Osteocyte (in vitro differentiated cells): Measurements from ENCODE around the gene CHRM3. TPM values are rescaled to one million over a fixed set of nuclear protein-coding genes. Genes with fewer than 3 reads are reported as not detected.

ENCODE experiments used
- DNase-seq: peaks from one replicate; pipeline ENCODE4 v3.0.0; 2021; ENCODE audit warnings: mixed read lengths; ENCODE audit not compliant: unreplicated experiment; ENCODE audit errors: extremely low spot score
- H3K27ac Mint-ChIP-seq: one replicate; pipeline ENCODE4 v1.8.0; 2021; ENCODE audit warnings: mild to moderate bottlenecking, mixed read lengths; ENCODE audit not compliant: unreplicated experiment
- H3K27me3 Mint-ChIP-seq: one replicate; pipeline ENCODE4 v1.8.0; 2021; ENCODE audit warnings: mixed read lengths; ENCODE audit not compliant: unreplicated experiment
- H3K36me3 Mint-ChIP-seq: one replicate; pipeline ENCODE4 v1.8.0; 2021; ENCODE audit warnings: mixed read lengths; ENCODE audit not compliant: unreplicated experiment
- H3K4me1 Mint-ChIP-seq: one replicate; pipeline ENCODE4 v1.8.0; 2021; ENCODE audit warnings: mixed read lengths; ENCODE audit not compliant: unreplicated experiment
- H3K4me3 Mint-ChIP-seq: one replicate; pipeline ENCODE4 v1.8.0; 2021; ENCODE audit warnings: mild to moderate bottlenecking, moderate library complexity, mixed read lengths; ENCODE audit not compliant: unreplicated experiment
- H3K9me3 Mint-ChIP-seq: one replicate; pipeline ENCODE4 v1.8.0; 2021; ENCODE audit warnings: mixed read lengths; ENCODE audit not compliant: unreplicated experiment
- total RNA-seq: library from RNA; stranded (reverse); gene quantifications from 2 replicates; pipeline ENCODE4 v1.2.1, GENCODE V29; 2021
- TF ChIP-seq, protein P1 (sequence below): fragments of 200-600 bp; sonication (generic); IDR thresholded peaks from 2 replicates; pipeline ENCODE4 v1.5.0; 2021; ENCODE audit warnings: antibody characterized with exemption, mild to moderate bottlenecking, moderate library complexity

CHRM3 gene
- total RNA-seq, 1 donor from 2014 or later = 0.30 TPM

DNA sequence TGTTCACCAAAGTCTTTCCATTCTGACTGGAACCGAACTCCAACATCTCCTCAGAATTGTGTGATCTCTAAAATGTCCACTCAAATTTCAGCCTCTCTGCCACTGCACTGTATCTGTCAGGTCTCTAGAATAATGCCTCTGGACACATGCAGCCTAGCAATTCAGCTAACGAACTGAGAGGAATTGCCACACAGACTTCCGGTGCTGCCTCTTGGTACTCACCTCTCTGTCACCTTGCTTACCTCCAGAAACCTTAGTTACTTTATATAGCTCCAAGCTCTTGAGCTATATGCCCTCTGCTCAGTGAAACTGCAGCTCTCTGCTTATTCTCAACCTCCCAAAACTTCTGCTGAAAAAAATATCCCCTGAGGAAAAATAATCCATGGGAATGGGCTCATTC, 2.7 kb upstream of the CHRM3 start:
- Mint-ChIP-seq H3K9me3 (no peaks in the 10 kb centered on the region), H3K4me3 (no peak overlapping the region), H3K27me3 (peaks cover 72% of the 10 kb centered on the region), H3K36me3 (no peaks in the 10 kb centered on the region), H3K4me1 (peaks cover 22% of the 10 kb centered on the region), H3K27ac (no peak overlapping the region)
- DNase-seq = no peak
- TF ChIP-seq, protein P1, sequence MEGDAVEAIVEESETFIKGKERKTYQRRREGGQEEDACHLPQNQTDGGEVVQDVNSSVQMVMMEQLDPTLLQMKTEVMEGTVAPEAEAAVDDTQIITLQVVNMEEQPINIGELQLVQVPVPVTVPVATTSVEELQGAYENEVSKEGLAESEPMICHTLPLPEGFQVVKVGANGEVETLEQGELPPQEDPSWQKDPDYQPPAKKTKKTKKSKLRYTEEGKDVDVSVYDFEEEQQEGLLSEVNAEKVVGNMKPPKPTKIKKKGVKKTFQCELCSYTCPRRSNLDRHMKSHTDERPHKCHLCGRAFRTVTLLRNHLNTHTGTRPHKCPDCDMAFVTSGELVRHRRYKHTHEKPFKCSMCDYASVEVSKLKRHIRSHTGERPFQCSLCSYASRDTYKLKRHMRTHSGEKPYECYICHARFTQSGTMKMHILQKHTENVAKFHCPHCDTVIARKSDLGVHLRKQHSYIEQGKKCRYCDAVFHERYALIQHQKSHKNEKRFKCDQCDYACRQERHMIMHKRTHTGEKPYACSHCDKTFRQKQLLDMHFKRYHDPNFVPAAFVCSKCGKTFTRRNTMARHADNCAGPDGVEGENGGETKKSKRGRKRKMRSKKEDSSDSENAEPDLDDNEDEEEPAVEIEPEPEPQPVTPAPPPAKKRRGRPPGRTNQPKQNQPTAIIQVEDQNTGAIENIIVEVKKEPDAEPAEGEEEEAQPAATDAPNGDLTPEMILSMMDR = no peak

DNA sequence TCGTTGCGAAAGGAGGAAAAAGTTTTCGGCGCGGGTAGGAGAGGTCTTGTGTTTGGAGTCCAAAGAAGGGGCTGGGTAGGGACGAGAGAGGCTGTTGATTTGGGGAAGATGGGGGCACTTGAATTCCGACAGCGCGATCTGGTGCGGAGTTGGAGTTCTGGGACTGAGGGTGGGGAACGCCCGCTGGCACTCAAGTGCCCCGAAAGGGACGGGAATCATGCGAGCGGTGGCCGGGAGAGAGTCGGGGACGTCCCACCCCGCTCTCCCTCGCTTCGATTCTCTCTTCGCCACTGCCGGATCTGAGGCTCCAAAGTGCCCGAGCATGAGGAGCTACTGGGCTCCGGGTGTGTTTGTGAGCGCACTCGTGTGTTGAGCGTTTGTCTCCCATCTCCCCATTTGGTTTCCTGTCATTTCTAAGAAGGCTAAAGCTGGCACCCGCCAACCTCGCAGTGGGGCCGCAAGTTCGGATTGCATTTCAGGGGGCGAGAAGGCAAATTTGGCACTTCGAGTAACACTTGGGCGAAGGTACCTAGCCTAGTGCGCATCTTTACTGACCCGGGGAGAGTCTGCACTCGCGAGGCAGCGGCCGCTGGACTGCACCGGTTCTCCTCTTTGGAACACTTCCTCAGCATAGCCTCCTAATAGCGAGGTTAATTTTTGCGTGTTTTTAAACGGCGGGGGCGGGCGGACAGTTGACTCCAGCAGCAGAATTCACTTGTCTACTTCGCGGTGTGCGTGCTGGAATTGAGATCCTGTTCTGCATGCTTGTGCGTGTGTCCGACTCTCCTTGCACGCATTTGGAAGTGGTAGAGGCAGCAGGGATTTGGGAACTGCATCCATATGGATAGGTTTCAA, 1.2 kb downstream of the CHRM3 start:
- peaks cover 87% of the 10 kb centered on the region for H3K27me3 Mint-ChIP-seq
- no peak overlapping the region for H3K27ac Mint-ChIP-seq

DNA sequence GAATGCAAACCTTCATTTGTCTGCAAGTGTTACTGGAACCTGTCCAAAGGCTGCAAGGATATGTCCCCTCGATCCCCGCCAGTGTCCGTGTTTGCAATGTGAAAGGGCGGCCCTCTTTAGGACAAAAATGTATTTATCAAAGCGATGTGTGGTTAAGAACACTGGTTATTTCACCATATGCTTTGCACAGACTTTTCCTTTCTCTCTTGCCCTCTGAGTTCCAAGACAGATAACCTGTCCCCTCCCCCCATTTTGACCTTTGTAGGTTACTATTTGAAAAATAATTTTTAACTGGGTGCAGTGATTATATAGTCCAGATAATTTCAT, 1.8 kb downstream of the CHRM3 start:
- Mint-ChIP-seq H3K27ac (no peak overlapping the region), H3K4me3 (peak overlapping the region; percentile 84), H3K4me1 (peaks cover 22% of the 10 kb centered on the region), H3K27me3 (peaks cover 86% of the 10 kb centered on the region), H3K9me3 (no peaks in the 10 kb centered on the region), H3K36me3 (peaks cover 1% of the 10 kb centered on the region)
- DNase-seq = no peak
- TF ChIP-seq, protein P1 = no peak

More for the DNA sequence above, 1.2 kb downstream of the CHRM3 start:
- H3K4me1 Mint-ChIP-seq = peaks cover 22% of the 10 kb centered on the region
- H3K9me3 Mint-ChIP-seq = no peaks in the 10 kb centered on the region
- H3K4me3 Mint-ChIP-seq = peak overlapping the region; percentile 84
- TF ChIP-seq, protein P1 = no peak
- DNase-seq = no peak
- H3K36me3 Mint-ChIP-seq = peaks cover 1% of the 10 kb centered on the region

DNA sequence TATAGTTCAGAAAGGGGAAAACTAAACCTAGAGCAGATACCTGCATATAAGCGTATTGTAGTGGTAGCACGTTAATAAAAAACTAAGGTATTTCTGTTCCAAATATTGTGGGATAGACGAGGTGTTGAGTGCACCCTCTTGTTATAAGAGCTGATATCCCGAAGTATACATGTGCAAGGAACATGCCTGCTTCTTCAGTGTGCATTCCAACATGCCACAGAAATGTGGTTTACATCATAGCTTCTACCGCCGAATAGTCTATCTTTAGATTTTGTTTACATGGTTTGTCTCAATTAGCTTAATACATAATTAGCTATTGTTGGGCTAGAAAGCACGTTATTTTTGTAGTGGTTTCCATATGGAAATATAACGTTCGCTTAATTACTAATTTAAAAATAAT, 2.2 kb downstream of the CHRM3 start:
- H3K27ac Mint-ChIP-seq = no peak overlapping the region
- TF ChIP-seq, protein P1 = no peak
- DNase-seq = no peak
- peaks cover 1% of the 10 kb centered on the region for H3K36me3 Mint-ChIP-seq
- peaks cover 22% of the 10 kb centered on the region for H3K4me1 Mint-ChIP-seq
- H3K9me3 Mint-ChIP-seq = no peaks in the 10 kb centered on the region
- H3K27me3 Mint-ChIP-seq = peaks cover 86% of the 10 kb centered on the region
- H3K4me3 Mint-ChIP-seq = no peak overlapping the region

DNA sequence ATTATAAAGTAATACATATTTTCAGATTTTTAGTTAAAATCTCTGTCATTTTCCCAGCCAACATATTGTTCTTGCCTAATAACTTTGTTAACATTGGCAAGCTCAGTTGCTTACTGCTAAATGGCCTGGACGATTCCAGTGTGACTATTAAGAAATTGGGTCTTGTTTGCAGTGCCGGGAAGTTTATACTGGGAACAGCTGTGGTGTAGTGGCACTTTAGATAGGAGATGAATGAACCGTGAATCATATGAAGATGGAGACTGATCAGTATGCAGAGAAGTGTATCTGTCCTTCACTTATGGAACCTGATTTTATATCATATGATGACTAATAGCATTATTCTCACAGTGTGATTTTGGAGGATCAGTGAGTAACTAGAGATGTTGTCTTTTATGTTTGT, 3.3 kb downstream of the CHRM3 start:
- Mint-ChIP-seq H3K27ac (no peak overlapping the region), H3K4me3 (no peak overlapping the region), H3K36me3 (peaks cover 1% of the 10 kb centered on the region), H3K27me3 (peaks cover 87% of the 10 kb centered on the region), H3K4me1 (peaks cover 22% of the 10 kb centered on the region), H3K9me3 (no peaks in the 10 kb centered on the region)
- TF ChIP-seq, protein P1 = no peak
- DNase-seq = no peak
